SK-N-SH (cell line): ENCODE measurements around the gene SMIM24. TPM values are rescaled to one million over a fixed set of nuclear protein-coding genes. Genes with fewer than 3 reads are reported as not detected.

Source experiments
- CTCF ChIA-PET: fragments of 300-600, 350-600 bp; formaldehyde crosslinking; extraction: SDS; loops from one replicate; lab custom pipeline; 2021; lab: Yijun Ruan, JAX
- POLR2A ChIA-PET: fragments of 350-600 bp; sonication (Branson Sonifier 250); formaldehyde crosslinking; extraction: SDS; loops from one replicate; lab custom pipeline; 2020; ENCODE audit warnings: antibody characterized with exemption, inconsistent platforms; lab: Yijun Ruan, JAX
- DNase-seq: peaks from one replicate; pipeline ENCODE4 v3.0.0; 2012
- H2AFZ ChIP-seq: fragments of 200-600 bp; sonication (generic); 2 replicates; pipeline ENCODE4 v1.8.1; 2016; ENCODE audit warnings: antibody characterized with exemption, mild to moderate bottlenecking, low read depth
- H3F3A ChIP-seq: fragments of 200-600 bp; sonication (generic); replicated peaks from 2 replicates; pipeline ENCODE3; 2016; ENCODE audit warnings: antibody characterized with exemption, mild to moderate bottlenecking; ENCODE audit not compliant: insufficient read depth
- H3K27ac ChIP-seq, 2 experiments: fragments of 200-500 bp in 1 of 2; fragments of 200-600 bp in 1 of 2; sonication (Bioruptor generic) in 1 of 2; sonication (generic), shearing (Covaris generic) in 1 of 2; 2 replicates each; pipeline versions ENCODE4 v1.5.1 to v1.6.1; 2014 to 2016; ENCODE audit warnings: low read depth in 2 of 2, inconsistent platforms in 1 of 2, low read length in 1 of 2, mild to moderate bottlenecking in 1 of 2, mixed read lengths in 1 of 2
- H3K27me3 ChIP-seq: fragments of 200-600 bp; sonication (generic), shearing (Covaris generic); 2 replicates; pipeline ENCODE4 v1.6.1; 2016; ENCODE audit warnings: mixed run types; ENCODE audit not compliant: insufficient read depth
- H3K36me3 ChIP-seq, 2 experiments: fragments of 200-500 bp in 1 of 2; fragments of 200-600 bp in 1 of 2; sonication (Bioruptor generic) in 1 of 2; sonication (generic) in 1 of 2; replicated peaks in 1 of 2; 2 replicates each; pipeline versions ENCODE3 to v1.5.1; 2014 to 2016; ENCODE audit warnings: low read length in 1 of 2, mild to moderate bottlenecking in 1 of 2; ENCODE audit not compliant: insufficient read depth in 2 of 2, control insufficient read depth in 1 of 2
- H3K4me1 ChIP-seq, 2 experiments: fragments of 200-500 bp in 1 of 2; fragments of 200-600 bp in 1 of 2; sonication (Bioruptor generic) in 1 of 2; sonication (generic), shearing (Covaris generic) in 1 of 2; 2 replicates each; pipeline versions ENCODE4 v1.5.1 to v1.6.1; 2014 to 2016; ENCODE audit warnings: low read depth in 1 of 2, low read length in 1 of 2, mixed run types in 1 of 2; ENCODE audit not compliant: insufficient read depth in 2 of 2, control insufficient read depth in 1 of 2
- H3K4me2 ChIP-seq: fragments of 200-600 bp; sonication (generic), shearing (Covaris generic); 2 replicates; pipeline ENCODE4 v1.6.1; 2017; ENCODE audit warnings: mixed run types
- H3K4me3 ChIP-seq, 2 experiments: fragments of 200-500 bp in 1 of 2; fragments of 200-600 bp in 1 of 2; sonication (Bioruptor generic) in 1 of 2; sonication (generic), shearing (Covaris generic) in 1 of 2; 2 replicates each; pipeline versions ENCODE4 v1.5.1 to v1.8.1; 2014 to 2016; ENCODE audit warnings: low read depth in 2 of 2, inconsistent platforms in 1 of 2, low read length in 1 of 2, mild to moderate bottlenecking in 1 of 2, mixed read lengths in 1 of 2, moderate library complexity in 1 of 2
- H3K79me2 ChIP-seq: fragments of 200-600 bp; sonication (generic); 2 replicates; pipeline ENCODE4 v1.8.1; 2017; ENCODE audit warnings: mild to moderate bottlenecking; ENCODE audit not compliant: insufficient read depth
- H3K9ac ChIP-seq: fragments of 200-600 bp; sonication (generic); 2 replicates; pipeline ENCODE4 v1.6.1; 2017; ENCODE audit warnings: mixed run types
- H3K9me2 ChIP-seq: fragments of 200-600 bp; sonication (generic); 2 replicates; pipeline ENCODE4 v1.6.1; 2017; ENCODE audit warnings: mixed run types
- H3K9me3 ChIP-seq: fragments of 200-600 bp; sonication (generic); 2 replicates; pipeline ENCODE4 v1.6.1; 2017; ENCODE audit warnings: mixed run types, mild to moderate bottlenecking, moderate library complexity
- H4K20me1 ChIP-seq: fragments of 200-600 bp; sonication (generic); 2 replicates; pipeline ENCODE4 v1.6.1; 2017; ENCODE audit warnings: mild to moderate bottlenecking, mixed run types; ENCODE audit not compliant: insufficient read depth
- CHD2 ChIP-seq: fragments of 150-350 bp; IDR thresholded peaks from 2 replicates; pipeline ENCODE4 v1.6.1; 2018; ENCODE audit warnings: low read length; ENCODE audit not compliant: partially characterized antibody
- ELF1 ChIP-seq: IDR thresholded peaks from 2 replicates; pipeline ENCODE4 v1.4.0; 2012
- EP300 ChIP-seq, 2 experiments: IDR thresholded peaks; 2 replicates each; pipeline versions ENCODE4 v1.4.0 to v1.6.1; 2012; ENCODE audit warnings: borderline replicate concordance in 1 of 2, low read depth in 1 of 2, low read length in 1 of 2
- EZH2phosphoT487 ChIP-seq: fragments of 200-600 bp; sonication (generic); IDR thresholded peaks from 2 replicates; pipeline ENCODE4 v1.6.1; 2017; ENCODE audit warnings: low read depth, mixed run types, mild to moderate bottlenecking, antibody characterized with exemption, moderate library complexity, borderline replicate concordance
- FOXJ3 ChIP-seq: sonication (generic); formaldehyde crosslinking; IDR thresholded peaks from 2 replicates; pipeline ENCODE4 v1.5.1; 2020; ENCODE audit warnings: mild to moderate bottlenecking, missing genetic modification reagents
- GABPA ChIP-seq: IDR thresholded peaks from 2 replicates; pipeline ENCODE4 v1.4.0; 2012; ENCODE audit warnings: low read depth, mild to moderate bottlenecking
- MEF2A ChIP-seq: IDR thresholded peaks from 2 replicates; pipeline ENCODE4 v1.4.0; 2012; ENCODE audit warnings: low read depth, borderline replicate concordance
- MXI1 ChIP-seq: IDR thresholded peaks from 2 replicates; pipeline ENCODE4 v1.6.1; 2012; ENCODE audit warnings: mild to moderate bottlenecking, low read depth, low read length, improper control_type of control experiment
- NFIC ChIP-seq: IDR thresholded peaks from 2 replicates; pipeline ENCODE4 v1.4.0; 2012; ENCODE audit warnings: borderline replicate concordance
- NRF1 ChIP-seq: IDR thresholded peaks from 2 replicates; pipeline ENCODE4 v1.6.1; 2012; ENCODE audit warnings: low read depth, mild to moderate bottlenecking, low read length
- RCOR1 ChIP-seq: fragments of 150-350 bp; IDR thresholded peaks from 2 replicates; pipeline ENCODE4 v1.6.1; 2017; ENCODE audit warnings: antibody characterized with exemption, low read length
- REST ChIP-seq: IDR thresholded peaks from 2 replicates; pipeline ENCODE4 v1.6.1; 2012; ENCODE audit warnings: mild to moderate bottlenecking, low read depth, low read length, moderate library complexity
- TCF12 ChIP-seq: IDR thresholded peaks from 2 replicates; pipeline ENCODE4 v1.4.0; 2012
- USF1 ChIP-seq: IDR thresholded peaks from 2 replicates; pipeline ENCODE4 v1.4.0; 2012; ENCODE audit warnings: low read depth, borderline replicate concordance
- YY1 ChIP-seq: IDR thresholded peaks from 2 replicates; pipeline ENCODE4 v1.4.0; 2012; ENCODE audit warnings: low read depth, mild to moderate bottlenecking
- WGBS: methylation state at CpG from one replicate; pipeline ENCODE4 v1.1.6; 2017; ENCODE audit warnings: low lambda C conversion rate; 5-methylcytosine and 5-hydroxymethylcytosine counted together
- polyA plus RNA-seq, 3 experiments: library from polyadenylated mRNA; depleted of rRNA; stranded (reverse); fragments of >200 nt; gene quantifications; 2 replicates each; pipeline ENCODE4 v1.2.3, GENCODE V29; 2012

The SMIM24 gene
- polyA plus RNA-seq, 1 of the 3 experiments (the other 2 are of a cell fraction) = 0.12 TPM

DNA sequence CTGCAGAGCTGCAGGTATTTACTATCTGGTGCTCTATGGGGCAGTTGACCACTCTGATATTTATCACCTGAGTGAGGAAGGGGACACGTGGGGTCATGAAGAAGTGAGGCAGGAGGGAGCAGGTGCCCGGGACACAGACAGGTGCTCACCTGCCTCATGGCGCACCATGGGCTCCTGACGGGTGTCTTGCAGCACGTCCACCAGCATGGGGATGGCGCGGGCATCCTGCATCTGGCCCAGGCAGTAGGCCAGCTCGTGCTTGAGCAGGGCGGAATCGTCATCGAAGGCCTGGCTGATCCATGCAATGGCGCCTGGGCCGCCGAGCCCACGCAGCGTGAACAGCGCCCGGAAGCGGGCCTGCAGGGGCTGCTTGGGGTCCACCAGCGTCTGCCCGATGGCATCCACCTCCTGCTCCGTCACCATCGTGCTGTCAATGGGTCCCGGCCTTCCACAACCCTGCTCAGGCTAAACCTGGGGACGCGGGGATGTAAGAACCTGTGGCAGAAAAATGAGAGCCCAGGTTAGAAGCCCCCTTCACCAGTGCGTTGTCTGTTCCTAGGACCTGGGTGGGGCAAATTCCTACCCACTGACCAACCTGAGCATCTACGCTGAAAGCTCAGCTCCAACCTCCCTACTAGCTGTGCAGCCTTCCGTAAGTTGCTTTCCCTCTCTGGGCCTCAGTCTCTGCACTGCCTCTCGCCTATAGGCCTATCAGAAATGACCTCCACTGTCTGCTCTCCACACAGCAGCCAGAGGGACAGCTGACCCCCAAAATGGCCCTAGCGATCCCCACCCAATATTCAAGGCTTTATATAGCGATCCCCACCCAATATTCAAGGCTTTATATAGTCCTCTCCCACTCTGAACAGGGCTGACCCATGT lies 16.3 kb upstream of the SMIM24 start:
- Histone ChIP-seq H3K4me1 (peaks cover 8 to 9% of the 10 kb centered on the region in 2 experiments; a peak in 2 of 4 replicates), H3K9me2 (no peaks in the 10 kb centered on the region), H3K9ac (no peak overlapping the region), H3K4me2 (no peak overlapping the region), H3K4me3 (no peak overlapping the region), H2AFZ (no peak overlapping the region), H3F3A (peaks cover 4% of the 10 kb centered on the region), H3K9me3 (no peaks in the 10 kb centered on the region), H3K79me2 (peaks cover 32% of the 10 kb centered on the region), H4K20me1 (no peaks in the 10 kb centered on the region), H3K27ac (no peak overlapping the region), H3K27me3 (no peaks in the 10 kb centered on the region), H3K36me3 (peaks cover 11 to 22% of the 10 kb centered on the region in 2 experiments)
- CTCF ChIA-PET = interaction anchor here (2.1 kb wide), 1 partner anchor 11 kb away, joined by 9 read pairs; no protein-coding TSS in a partner anchor
- POLR2A ChIA-PET = no interaction called here
- no peak for DNase-seq
- WGBS = over 99% methylated on average over 13 of the region's 32 CpGs
- no peak for TF ChIP-seq EP300 (IDR thresholded peaks at IDR 0.05; ENCODE audit: borderline replicate concordance in 1 of 2, low read depth in 1 of 2, low read length in 1 of 2)
- TF ChIP-seq NFIC = no peak
- TF ChIP-seq MEF2A = no peak
- no peak for TF ChIP-seq ELF1
- TF ChIP-seq YY1 = no peak
- no peak for TF ChIP-seq RCOR1
- no peak for TF ChIP-seq MXI1
- no peak for TF ChIP-seq GABPA
- TF ChIP-seq USF1 = no peak
- no peak for TF ChIP-seq NRF1
- no peak for TF ChIP-seq CHD2
- TF ChIP-seq EZH2phosphoT487 = no peak
- TF ChIP-seq TCF12 = no peak
- no peak for TF ChIP-seq FOXJ3
- no peak for TF ChIP-seq REST
